Measurements from ENCODE around the gene TBC1D25. TPM values are rescaled to one million over a fixed set of nuclear protein-coding genes. Genes with fewer than 3 reads are reported as not detected.
"Not testable (repeated sequence)": the region's sequence is repeated elsewhere in the genome, so short reads cannot be mapped to it uniquely, and the experiment has no call there.

TBC1D25 gene
- total RNA-seq, 1 experiment from 2014 or later, result 3.1 TPM

GRCh38 chrX:48520455-48520854, 19.1 kb upstream of the TBC1D25 start:
- no peaks in the 10 kb centered on the region for H3K27me3 ChIP-seq (ENCODE audit: low read length)

GRCh38 chrX:48520976-48521352, 18.6 kb upstream of the TBC1D25 start:
- H4K20me1 ChIP-seq (ENCODE audit: insufficient read depth, low read depth, low read length), result no peaks in the 10 kb centered on the region
- H3K27me3 ChIP-seq (ENCODE audit: low read length), result no peaks in the 10 kb centered on the region
- H3K4me2 ChIP-seq (ENCODE audit: low read depth, low read length, poor library complexity, severe bottlenecking), result peak overlapping the region; percentile 68
- H3K79me2 ChIP-seq (ENCODE audit: low read length), result peaks cover 10% of the 10 kb centered on the region
- H3K9ac ChIP-seq (ENCODE audit: low read length), result peak overlapping the region; percentile 83
- peak overlapping the region; percentile 88; the same call in 1 of the 2 replicates for H3K4me3 ChIP-seq (ENCODE audit: low read length)
- H3K27ac ChIP-seq (ENCODE audit: low read length), result peak overlapping the region; percentile 24
- H2AFZ ChIP-seq (ENCODE audit: low read length), result peak overlapping the region; percentile 76
- no peaks in the 10 kb centered on the region for H3K9me3 ChIP-seq (ENCODE audit: low read length)
- no peaks in the 10 kb centered on the region for H3K36me3 ChIP-seq (ENCODE audit: insufficient read depth, low read length)
- no peak for DNase-seq
- H3K4me1 ChIP-seq (ENCODE audit: low read length), result peaks cover 16% of the 10 kb centered on the region
- H3K9me2 ChIP-seq (replicated peaks; ENCODE audit: insufficient read depth, low read length), result no peaks in the 10 kb centered on the region

More at GRCh38 chrX:48520455-48520854, 19.1 kb upstream of the TBC1D25 start:
- no peaks in the 10 kb centered on the region for H3K9me2 ChIP-seq (replicated peaks; ENCODE audit: insufficient read depth, low read length)
- H3K9ac ChIP-seq (ENCODE audit: low read length), result no peak overlapping the region; the same call in 1 of the 2 replicates
- DNase-seq, result no peak
- H3K27ac ChIP-seq (ENCODE audit: low read length), result no peak overlapping the region
- H3K4me3 ChIP-seq (ENCODE audit: low read length), result no peak overlapping the region
- H3K9me3 ChIP-seq (ENCODE audit: low read length), result no peaks in the 10 kb centered on the region
- H3K4me1 ChIP-seq (ENCODE audit: low read length), result peaks cover 16% of the 10 kb centered on the region
- no peaks in the 10 kb centered on the region for H4K20me1 ChIP-seq (ENCODE audit: insufficient read depth, low read depth, low read length)
- no peak overlapping the region for H3K4me2 ChIP-seq (ENCODE audit: low read depth, low read length, poor library complexity, severe bottlenecking)
- H3K36me3 ChIP-seq (ENCODE audit: insufficient read depth, low read length), result no peaks in the 10 kb centered on the region
- peaks cover 10% of the 10 kb centered on the region for H3K79me2 ChIP-seq (ENCODE audit: low read length)
- no peak overlapping the region for H2AFZ ChIP-seq (ENCODE audit: low read length)

GRCh38 chrX:48521353-48522243, 17.9 kb upstream of the TBC1D25 start, which contains the start of gene EBP:
Gene EBP, plus strand, starts transcription at chrX:48521808. Its CDS starts 1,964 bp downstream, at chrX:48523772.
- Histone ChIP-seq H3K36me3 (ENCODE audit: insufficient read depth, low read length) (no peaks in the 10 kb centered on the region), H3K9me3 (ENCODE audit: low read length) (no peaks in the 10 kb centered on the region), H3K4me1 (ENCODE audit: low read length) (peaks cover 16% of the 10 kb centered on the region), H3K27ac (ENCODE audit: low read length) (peak within 1 kb of the TSS; percentile 30), H3K9me2 (replicated peaks; ENCODE audit: insufficient read depth, low read length) (no peaks in the 10 kb centered on the region), H3K27me3 (ENCODE audit: low read length) (no peaks in the 10 kb centered on the region), H2AFZ (ENCODE audit: low read length) (peak within 1 kb of the TSS; percentile 78), H4K20me1 (ENCODE audit: insufficient read depth, low read depth, low read length) (no peaks in the 10 kb centered on the region), H3K79me2 (ENCODE audit: low read length) (peaks cover 10% of the 10 kb centered on the region), H3K4me2 (ENCODE audit: low read depth, low read length, poor library complexity, severe bottlenecking) (peak within 1 kb of the TSS; percentile 68), H3K4me3 (ENCODE audit: low read length) (peak within 1 kb of the TSS; percentile 88), H3K9ac (ENCODE audit: low read length) (peak within 1 kb of the TSS; percentile 83)
- DNase-seq, result peak; percentile 96

GRCh38 chrX:48522291-48522690, 17.2 kb upstream of the TBC1D25 start:
- Histone ChIP-seq H3K9ac (ENCODE audit: low read length) (peak overlapping the region; percentile 83), H3K27me3 (ENCODE audit: low read length) (no peaks in the 10 kb centered on the region), H3K4me3 (ENCODE audit: low read length) (peak overlapping the region; percentile 88), H3K9me2 (replicated peaks; ENCODE audit: insufficient read depth, low read length) (no peaks in the 10 kb centered on the region), H3K27ac (ENCODE audit: low read length) (peak overlapping the region; percentile 30; the same call in 1 of the 2 replicates), H3K79me2 (ENCODE audit: low read length) (peaks cover 10% of the 10 kb centered on the region), H3K36me3 (ENCODE audit: insufficient read depth, low read length) (no peaks in the 10 kb centered on the region), H3K9me3 (ENCODE audit: low read length) (no peaks in the 10 kb centered on the region), H4K20me1 (ENCODE audit: insufficient read depth, low read depth, low read length) (no peaks in the 10 kb centered on the region), H3K4me1 (ENCODE audit: low read length) (peaks cover 16% of the 10 kb centered on the region), H2AFZ (ENCODE audit: low read length) (peak overlapping the region; percentile 78; the same call in 1 of the 2 replicates), H3K4me2 (ENCODE audit: low read depth, low read length, poor library complexity, severe bottlenecking) (peak overlapping the region; percentile 68)
- DNase-seq, result no peak

- H3K4me2 ChIP-seq (ENCODE audit: low read depth, low read length, poor library complexity, severe bottlenecking), result no peak overlapping the region
- no peaks in the 10 kb centered on the region for H3K36me3 ChIP-seq (ENCODE audit: insufficient read depth, low read length)
- no peak for DNase-seq
- H3K27ac ChIP-seq (ENCODE audit: low read length), result no peak overlapping the region
- H3K9me2 ChIP-seq (replicated peaks; ENCODE audit: insufficient read depth, low read length), result no peaks in the 10 kb centered on the region
- no peak overlapping the region for H3K4me3 ChIP-seq (ENCODE audit: low read length)
- H3K27me3 ChIP-seq (ENCODE audit: low read length), result no peaks in the 10 kb centered on the region
- H3K4me1 ChIP-seq (ENCODE audit: low read length), result peaks cover 12% of the 10 kb centered on the region
- no peaks in the 10 kb centered on the region for H3K9me3 ChIP-seq (ENCODE audit: low read length)
- H2AFZ ChIP-seq (ENCODE audit: low read length), result no peak overlapping the region
- H3K79me2 ChIP-seq (ENCODE audit: low read length), result peaks cover 10% of the 10 kb centered on the region
- H4K20me1 ChIP-seq (ENCODE audit: insufficient read depth, low read depth, low read length), result no peaks in the 10 kb centered on the region
- no peak overlapping the region for H3K9ac ChIP-seq (ENCODE audit: low read length)
These were observed 15.8 kb upstream of the TBC1D25 start for GRCh38 chrX:48523682-48524081.

- not testable (repeated sequence) for H3K4me3 ChIP-seq (ENCODE audit: low read length); H3K9ac ChIP-seq (ENCODE audit: low read length); H3K36me3 ChIP-seq (ENCODE audit: insufficient read depth, low read length); H4K20me1 ChIP-seq (ENCODE audit: insufficient read depth, low read depth, low read length); H3K9me3 ChIP-seq (ENCODE audit: low read length); H3K27ac ChIP-seq (ENCODE audit: low read length); H3K9me2 ChIP-seq (replicated peaks; ENCODE audit: insufficient read depth, low read length); H3K4me1 ChIP-seq (ENCODE audit: low read length); H3K79me2 ChIP-seq (ENCODE audit: low read length); H2AFZ ChIP-seq (ENCODE audit: low read length); DNase-seq; H3K4me2 ChIP-seq (ENCODE audit: low read depth, low read length, poor library complexity, severe bottlenecking); H3K27me3 ChIP-seq (ENCODE audit: low read length)
These were observed 13.7 kb upstream of the TBC1D25 start for GRCh38 chrX:48525853-48526252.

GRCh38 chrX:48530736-48531135, 8.8 kb upstream of the TBC1D25 start:
- no peaks in the 10 kb centered on the region for H3K79me2 ChIP-seq (ENCODE audit: low read length)
- no peaks in the 10 kb centered on the region for H4K20me1 ChIP-seq (ENCODE audit: insufficient read depth, low read depth, low read length)
- H3K27me3 ChIP-seq (ENCODE audit: low read length), result no peaks in the 10 kb centered on the region
- H3K9me3 ChIP-seq (ENCODE audit: low read length), result no peaks in the 10 kb centered on the region
- no peak overlapping the region for H3K4me2 ChIP-seq (ENCODE audit: low read depth, low read length, poor library complexity, severe bottlenecking)
- no peak overlapping the region for H2AFZ ChIP-seq (ENCODE audit: low read length)
- no peak for DNase-seq
- no peak overlapping the region for H3K4me3 ChIP-seq (ENCODE audit: low read length)
- H3K9ac ChIP-seq (ENCODE audit: low read length), result no peak overlapping the region
- H3K36me3 ChIP-seq (ENCODE audit: insufficient read depth, low read length), result no peaks in the 10 kb centered on the region; the same call in 1 of the 2 replicates
- no peaks in the 10 kb centered on the region for H3K9me2 ChIP-seq (replicated peaks; ENCODE audit: insufficient read depth, low read length)
- no peak overlapping the region for H3K27ac ChIP-seq (ENCODE audit: low read length)
- H3K4me1 ChIP-seq (ENCODE audit: low read length), result no peaks in the 10 kb centered on the region

GRCh38 chrX:48531358-48531959, 8.1 kb upstream of the TBC1D25 start:
- no peak overlapping the region for H3K4me2 ChIP-seq (ENCODE audit: low read depth, low read length, poor library complexity, severe bottlenecking)
- no peak overlapping the region for H3K27ac ChIP-seq (ENCODE audit: low read length)
- no peaks in the 10 kb centered on the region for H3K4me1 ChIP-seq (ENCODE audit: low read length)
- no peaks in the 10 kb centered on the region for H3K9me2 ChIP-seq (replicated peaks; ENCODE audit: insufficient read depth, low read length)
- no peaks in the 10 kb centered on the region for H4K20me1 ChIP-seq (ENCODE audit: insufficient read depth, low read depth, low read length)
- no peaks in the 10 kb centered on the region for H3K9me3 ChIP-seq (ENCODE audit: low read length)
- no peak for DNase-seq
- no peak overlapping the region for H3K9ac ChIP-seq (ENCODE audit: low read length)
- no peak overlapping the region for H3K4me3 ChIP-seq (ENCODE audit: low read length)
- no peaks in the 10 kb centered on the region for H3K27me3 ChIP-seq (ENCODE audit: low read length)
- H3K79me2 ChIP-seq (ENCODE audit: low read length), result no peaks in the 10 kb centered on the region
- no peak overlapping the region for H2AFZ ChIP-seq (ENCODE audit: low read length)
- H3K36me3 ChIP-seq (ENCODE audit: insufficient read depth, low read length), result no peaks in the 10 kb centered on the region; the same call in 1 of the 2 replicates

Measured in Karpas-422 (cell line).